Kidney (tissue), 14 donors: Measurements from ENCODE around the gene C22orf39. TPM values are rescaled to one million over a fixed set of nuclear protein-coding genes. Genes with fewer than 3 reads are reported as not detected.

Experiments
- DNase-seq, 5 donors: peaks; one replicate each; pipeline ENCODE4 v3.0.0-alpha.2; 2013 to 2020
- FAIRE-seq: peaks from 2 replicates; lab custom pipeline; 2012; peaks lifted over from hg19 to GRCh38; lab: Jason Lieb, UNC
- H3K27ac ChIP-seq, 2 donors: one replicate each; pipeline ENCODE4 v1.7.0; 2013; ENCODE audit warnings: low read depth in 2 of 2, low read length in 2 of 2, inconsistent platforms in 1 of 2
- H3K27me3 ChIP-seq: one replicate; pipeline ENCODE4 v1.7.1; 2013; ENCODE audit warnings: low read length, inconsistent platforms; ENCODE audit not compliant: control insufficient read depth, insufficient read depth
- H3K36me3 ChIP-seq, 3 donors: one replicate each; pipeline versions ENCODE4 v1.7.0 to v1.7.1; 2013; ENCODE audit warnings: low read length in 3 of 3, control low read depth in 1 of 3, inconsistent platforms in 1 of 3; ENCODE audit not compliant: insufficient read depth in 3 of 3, control insufficient read depth in 2 of 3
- H3K4me1 ChIP-seq, 3 donors: one replicate each; pipeline versions ENCODE4 v1.7.0 to v1.7.1; 2013; ENCODE audit warnings: low read length in 3 of 3, inconsistent platforms in 1 of 3, low read depth in 1 of 3; ENCODE audit not compliant: control insufficient read depth in 2 of 3, insufficient read depth in 2 of 3
- H3K4me3 ChIP-seq, 3 donors: one replicate each; pipeline versions ENCODE4 v1.7.0 to v1.8.1; 2013; ENCODE audit warnings: low read length in 3 of 3, control low read depth in 1 of 3, inconsistent platforms in 1 of 3
- H3K9ac ChIP-seq, 3 donors: one replicate each; pipeline versions ENCODE4 v1.7.0 to v1.7.1; 2013; ENCODE audit warnings: low read length in 3 of 3, control low read depth in 1 of 3, inconsistent platforms in 1 of 3
- H3K9me3 ChIP-seq, 3 donors: one replicate each; pipeline versions ENCODE4 v1.7.0 to v1.7.1; 2013; ENCODE audit warnings: low read length in 3 of 3, control low read depth in 1 of 3, inconsistent platforms in 1 of 3; ENCODE audit not compliant: control insufficient read depth in 2 of 3, insufficient read depth in 1 of 3
- intact Hi-C: fragments of 100-400 bp; cut with DNase I; formaldehyde crosslinking; loops from one replicate; pipeline ENCODE4 v1.11.1; 2022
- polyA plus RNA-seq: library from polyadenylated mRNA; stranded (reverse); fragments of 350-450 nt; fragmentation: Illumina TruSeq; extraction: RNeasy Lipid Tissue Mini Kit (QIAGEN cat#74804); gene quantifications from one replicate; pipeline ENCODE4 v1.2.3, GENCODE V29; 2014; ENCODE audit warnings: low read depth, low replicate concordance; ENCODE audit not compliant: insufficient read depth
- total RNA-seq: library from RNA; stranded (reverse); fragmentation: NEBNext Ultra II Directional; extraction: Animal tissue kit (Norgen Biotek cat#: 25700); gene quantifications from one replicate; pipeline ENCODE4 v1.2.1, GENCODE V29; 2021
- TF ChIP-seq, protein P1 (sequence below): IDR thresholded peaks from 3 replicates; pipeline ENCODE4 v1.5.1; 2012; ENCODE audit warnings: mild to moderate bottlenecking, moderate library complexity, borderline replicate concordance; ENCODE audit not compliant: insufficient read depth; ENCODE audit errors: extremely low read depth
- donor health status: control.
- donor health status: control.
- donor health status: control.
- donor health status: control.
- donor health status: control.
- donor health status: DM: yes; HTN: yes; CAD: no.
- donor health status: Normal renal cell carcinoma (clear cell type).

Gene C22orf39
- total and polyA plus RNA-seq, 2 donors from 2014 or later = 27.1 to 54.4 TPM

DNA sequence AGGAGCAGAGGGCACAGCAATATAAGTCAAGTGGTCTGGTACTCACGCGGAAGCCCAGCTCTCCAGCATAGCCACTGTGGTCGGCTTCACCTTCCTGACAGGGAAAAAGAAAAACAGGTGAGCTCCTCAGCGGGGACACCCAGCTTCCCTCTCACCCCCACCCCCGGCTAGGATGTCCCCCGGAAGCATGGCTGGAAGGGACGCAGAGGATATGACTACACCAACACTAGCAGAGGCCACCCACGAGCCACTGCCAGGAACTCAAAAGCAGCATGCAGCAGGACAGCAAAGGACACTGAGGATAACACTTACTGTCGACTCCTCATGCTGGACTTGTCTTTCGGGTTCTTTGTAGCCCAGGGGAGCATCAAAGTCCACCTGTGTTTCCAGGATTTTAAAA, 9.0 kb upstream of the C22orf39 start:
- H3K9ac ChIP-seq = no peak overlapping the region
- intact Hi-C loops = no loop called here
- H3K36me3 ChIP-seq = peaks cover 6 to 53% (median 43%) of the 10 kb centered on the region in 3 donors
- FAIRE-seq (no peak), DNase-seq (no peak)
- no peaks in the 10 kb centered on the region for H3K9me3 ChIP-seq
- TF ChIP-seq, protein P1, sequence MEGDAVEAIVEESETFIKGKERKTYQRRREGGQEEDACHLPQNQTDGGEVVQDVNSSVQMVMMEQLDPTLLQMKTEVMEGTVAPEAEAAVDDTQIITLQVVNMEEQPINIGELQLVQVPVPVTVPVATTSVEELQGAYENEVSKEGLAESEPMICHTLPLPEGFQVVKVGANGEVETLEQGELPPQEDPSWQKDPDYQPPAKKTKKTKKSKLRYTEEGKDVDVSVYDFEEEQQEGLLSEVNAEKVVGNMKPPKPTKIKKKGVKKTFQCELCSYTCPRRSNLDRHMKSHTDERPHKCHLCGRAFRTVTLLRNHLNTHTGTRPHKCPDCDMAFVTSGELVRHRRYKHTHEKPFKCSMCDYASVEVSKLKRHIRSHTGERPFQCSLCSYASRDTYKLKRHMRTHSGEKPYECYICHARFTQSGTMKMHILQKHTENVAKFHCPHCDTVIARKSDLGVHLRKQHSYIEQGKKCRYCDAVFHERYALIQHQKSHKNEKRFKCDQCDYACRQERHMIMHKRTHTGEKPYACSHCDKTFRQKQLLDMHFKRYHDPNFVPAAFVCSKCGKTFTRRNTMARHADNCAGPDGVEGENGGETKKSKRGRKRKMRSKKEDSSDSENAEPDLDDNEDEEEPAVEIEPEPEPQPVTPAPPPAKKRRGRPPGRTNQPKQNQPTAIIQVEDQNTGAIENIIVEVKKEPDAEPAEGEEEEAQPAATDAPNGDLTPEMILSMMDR = no peak
- H3K27ac ChIP-seq = no peak overlapping the region
- H3K4me1 ChIP-seq = no peaks in the 10 kb centered on the region
- H3K4me3 ChIP-seq = no peak overlapping the region
- H3K27me3 ChIP-seq = no peaks in the 10 kb centered on the region

DNA sequence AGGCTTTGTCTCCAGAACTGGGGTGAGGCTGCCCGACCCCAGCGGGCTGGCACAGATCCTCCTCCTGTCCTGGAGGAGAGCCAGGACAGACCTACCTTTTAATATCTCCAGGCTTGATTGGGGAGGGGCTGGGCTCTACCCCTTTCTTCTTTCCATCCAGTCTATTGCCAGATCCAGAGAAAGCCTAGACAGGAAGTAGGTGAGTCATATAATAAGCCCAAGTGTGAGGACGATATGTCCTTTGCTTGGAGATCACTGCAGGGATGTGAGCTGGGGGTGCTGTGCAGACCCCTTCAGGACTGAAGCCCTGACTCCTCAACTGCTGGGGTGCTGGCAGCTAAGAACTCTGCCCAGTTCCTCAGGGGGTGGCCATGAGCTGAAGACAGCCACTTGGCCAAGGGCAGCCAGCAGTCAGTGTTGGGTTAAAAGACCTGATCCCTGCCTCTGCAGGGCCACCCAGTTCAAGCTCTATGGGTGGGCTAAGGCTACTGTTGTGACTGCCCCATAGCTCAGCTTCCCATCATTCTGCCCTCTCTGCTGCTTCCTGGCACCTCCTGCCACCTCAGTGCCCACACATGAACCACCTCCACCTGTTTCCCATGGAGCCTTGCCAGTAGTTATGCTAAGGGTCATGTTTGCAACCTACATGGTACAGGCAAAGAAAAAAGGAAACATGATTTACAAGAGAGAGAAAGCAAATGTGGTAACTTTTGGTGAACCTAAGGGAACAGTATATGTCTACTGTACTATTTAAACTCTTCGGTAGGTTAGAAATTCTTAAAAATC, 8.3 kb upstream of the C22orf39 start:
- TF ChIP-seq, protein P1 = no peak
- Histone ChIP-seq H3K4me3 (no peak overlapping the region), H3K27ac (no peak overlapping the region), H3K36me3 (peaks cover 6 to 50% (median 39%) of the 10 kb centered on the region in 3 donors), H3K9ac (no peak overlapping the region), H3K4me1 (no peaks in the 10 kb centered on the region), H3K9me3 (no peaks in the 10 kb centered on the region), H3K27me3 (no peaks in the 10 kb centered on the region)
- intact Hi-C loops = no loop called here
- no peak for DNase-seq
- no peak for FAIRE-seq

DNA sequence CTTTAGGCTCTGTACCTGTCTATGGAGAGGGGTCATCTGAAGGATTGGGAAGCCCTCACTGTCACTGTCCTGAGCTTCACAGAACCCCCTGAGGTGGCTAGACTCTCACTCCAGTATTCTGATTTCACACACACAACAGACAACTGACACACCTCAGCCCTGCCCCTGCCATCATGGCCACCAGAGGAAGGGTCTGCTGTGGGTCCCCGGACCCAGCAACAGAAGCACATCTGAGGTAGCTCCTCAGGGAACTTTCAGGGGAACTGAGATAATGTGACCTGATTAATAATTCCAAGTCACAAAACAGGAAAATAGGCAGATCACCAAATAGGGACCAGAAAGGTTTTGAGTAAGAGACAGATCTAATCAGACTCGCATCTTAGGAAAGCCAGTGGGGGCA, 7.5 kb upstream of the C22orf39 start:
- Histone ChIP-seq H3K4me3 (no peak overlapping the region), H3K4me1 (no peaks in the 10 kb centered on the region), H3K9ac (no peak overlapping the region), H3K36me3 (peaks cover 6 to 50% (median 39%) of the 10 kb centered on the region in 3 donors), H3K27ac (no peak overlapping the region), H3K27me3 (no peaks in the 10 kb centered on the region), H3K9me3 (no peaks in the 10 kb centered on the region)
- TF ChIP-seq, protein P1 = no peak
- FAIRE-seq (no peak), DNase-seq (no peak)
- intact Hi-C loops = no loop called here
